SH-SY5Y (cell line): ENCODE measurements around the gene THRSP.

Experiments used
- GATA2 ChIP-seq: IDR thresholded peaks from 2 replicates; pipeline ENCODE4 v1.6.1; 2011; ENCODE audit warnings: mild to moderate bottlenecking, low read depth, low read length
- GATA3 ChIP-seq: IDR thresholded peaks from 2 replicates; pipeline ENCODE4 v1.6.1; 2011; ENCODE audit warnings: low read depth, mild to moderate bottlenecking, low read length, moderate library complexity

- TF ChIP-seq GATA2 (no peak), GATA3 (no peak)
Observed at GRCh38 chr11:78080084-78080817, 16.6 kb downstream of the THRSP start.
